GM19328 (cell line): ENCODE results near the gene FIG4.
"Not testable (repeated sequence)": the region's sequence is repeated elsewhere in the genome, so short reads cannot be mapped to it uniquely, and the experiment has no call there.

ENCODE experiments used
- ATAC-seq: cut with Tn5 transposase; IDR thresholded peaks from one replicate; pipeline ENCODE4 v1.9.1; 2021; ENCODE audit warnings: mild to moderate bottlenecking, moderate library complexity; ENCODE audit not compliant: unreplicated experiment

FIG4 gene

DNA sequence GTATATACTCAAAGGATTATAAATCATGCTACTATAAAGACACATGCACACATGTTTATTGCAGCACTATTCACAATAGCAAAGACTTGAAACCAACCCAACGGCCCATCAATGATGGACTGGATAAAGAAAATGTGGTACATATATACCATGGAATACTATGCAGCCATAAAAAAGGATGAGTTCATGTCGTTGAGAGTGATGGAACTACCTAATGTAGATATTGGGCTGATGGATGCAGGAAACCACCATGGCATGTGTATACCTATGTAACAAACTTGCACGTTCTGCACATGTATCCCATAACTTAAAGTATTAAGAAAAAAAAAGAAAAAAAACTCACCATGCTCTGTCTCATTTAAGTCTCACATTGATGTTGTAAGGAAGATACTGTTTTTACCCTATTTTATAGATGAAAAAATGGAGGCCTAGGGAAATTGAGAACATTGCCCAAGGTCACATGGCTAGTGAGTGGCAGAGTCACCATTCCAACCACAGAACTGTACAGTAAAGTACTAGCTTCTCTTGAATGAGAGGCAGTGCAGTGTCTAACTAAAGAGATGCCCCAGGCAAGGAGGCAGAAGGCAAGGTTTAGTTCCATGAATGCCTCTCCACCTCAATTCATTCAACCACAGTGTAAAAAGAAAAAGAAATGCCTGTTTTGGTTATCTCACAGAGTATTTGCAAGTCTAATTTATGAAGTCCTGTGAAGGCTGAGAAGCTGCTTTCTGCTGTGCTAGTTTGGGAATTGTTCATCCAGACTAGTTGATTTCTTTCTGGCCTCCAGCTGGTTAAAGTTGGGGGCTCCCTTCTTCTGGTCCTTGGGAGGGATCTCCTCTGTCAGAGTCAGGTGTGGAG is 68.2 kb downstream of the FIG4 start:
- ATAC-seq, result no peak

DNA sequence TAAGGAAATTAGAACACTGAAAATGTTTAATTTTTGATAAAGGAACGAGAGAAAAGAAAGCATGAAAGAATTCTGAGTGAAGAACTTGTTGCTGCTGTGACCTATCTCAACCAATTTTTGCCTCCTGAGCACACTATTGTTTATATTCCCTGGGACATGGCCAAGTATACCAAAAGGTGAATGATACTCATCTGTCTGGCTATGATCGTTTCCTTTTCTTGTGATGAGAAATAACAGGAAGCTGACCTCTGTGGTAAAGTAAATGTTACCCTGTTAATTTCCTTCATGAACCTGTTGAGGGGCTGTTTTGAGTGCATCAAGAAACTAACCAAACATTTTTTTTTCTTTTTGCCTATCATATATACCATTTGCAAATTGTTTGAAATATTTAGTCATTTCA is 69.1 kb downstream of the FIG4 start:
- no peak for ATAC-seq

DNA sequence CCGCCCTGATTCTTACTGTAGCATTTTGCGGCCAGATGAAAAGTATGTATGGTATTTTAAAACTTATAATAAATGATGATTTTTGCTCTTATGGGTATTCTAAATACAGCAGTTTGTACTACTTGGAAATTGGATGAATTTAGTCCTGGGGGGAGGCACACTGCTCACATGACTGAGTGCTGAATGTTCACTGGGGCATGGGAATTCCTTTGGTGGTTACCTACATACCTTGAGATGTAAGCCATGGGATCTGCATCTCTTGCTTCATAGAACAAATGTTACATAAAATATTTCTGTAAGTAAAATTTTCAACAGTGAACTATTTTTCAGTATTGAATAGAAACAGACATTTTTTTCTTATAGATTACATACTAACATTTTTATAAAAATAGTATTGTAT is 71.1 kb downstream of the FIG4 start:
- ATAC-seq, result no peak

DNA sequence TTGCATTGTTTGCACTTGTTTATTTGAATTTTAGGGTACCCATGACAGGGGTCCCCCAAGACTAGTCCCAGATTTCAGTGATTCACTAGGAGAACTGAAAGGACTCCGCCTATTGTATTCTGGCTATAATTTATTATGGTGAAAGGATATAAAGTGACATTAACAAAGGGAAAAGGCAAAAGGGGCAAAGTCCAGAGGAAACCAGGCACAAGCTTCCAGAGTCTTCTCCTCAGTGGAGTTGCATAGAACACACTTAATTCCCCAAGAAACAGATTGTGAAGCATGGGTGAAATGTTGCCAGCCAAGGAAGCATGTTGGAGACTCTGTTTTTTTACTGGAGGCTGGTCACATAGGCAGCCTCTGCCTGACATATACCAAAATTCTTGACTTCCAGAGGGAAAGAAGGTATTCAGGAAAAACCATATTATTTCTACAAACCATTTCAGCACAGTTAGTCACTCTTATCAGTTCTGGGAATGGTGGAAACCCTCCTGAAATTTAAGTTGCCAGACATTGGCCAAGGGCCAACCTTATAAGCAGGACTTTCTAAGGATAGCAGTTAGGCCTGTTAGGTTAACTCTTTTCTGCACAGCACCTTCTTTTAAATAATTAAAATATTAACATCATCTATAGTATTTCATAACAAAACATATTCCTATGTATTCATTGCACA is 71.8 kb downstream of the FIG4 start:
- ATAC-seq, result no peak

DNA sequence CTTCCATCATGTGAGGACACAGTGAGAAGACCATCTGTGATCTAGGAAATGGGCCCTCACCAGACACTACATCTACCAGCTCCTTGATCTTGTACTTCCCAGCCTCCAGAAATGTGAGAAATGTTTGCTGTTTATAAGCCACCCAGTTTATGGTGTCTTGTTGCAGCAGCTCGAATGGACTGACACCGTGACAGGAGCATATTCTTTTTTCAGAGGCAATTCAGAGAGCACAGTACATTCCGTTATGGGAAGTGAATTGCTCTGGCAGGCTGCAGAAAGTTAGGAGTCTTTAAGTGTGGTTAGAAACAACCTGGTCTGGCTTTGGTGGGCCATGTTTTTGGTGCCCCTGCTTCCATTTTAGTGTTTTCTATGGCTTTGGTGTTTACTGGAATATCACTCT is 75.1 kb downstream of the FIG4 start:
- ATAC-seq, result no peak

DNA sequence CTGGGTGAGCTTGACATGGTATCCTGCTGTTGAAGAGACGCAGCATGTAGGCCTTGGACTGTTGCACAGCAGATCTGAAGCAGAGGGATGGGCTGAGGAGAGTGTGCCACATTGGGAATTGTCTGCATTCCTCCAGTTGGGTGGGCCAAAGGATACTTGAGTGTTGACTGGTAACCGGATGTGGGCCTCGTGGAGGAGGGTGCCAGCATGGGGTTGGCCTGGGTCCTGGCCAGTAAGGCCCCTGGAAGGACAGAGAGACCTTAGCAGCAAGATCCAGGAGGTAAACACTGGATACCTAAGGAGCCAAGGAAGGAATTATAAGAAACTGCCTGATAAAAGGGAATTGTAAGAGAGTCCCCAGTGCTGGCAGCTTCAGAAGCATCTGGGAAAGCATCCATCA is 76.9 kb downstream of the FIG4 start:
- no peak for ATAC-seq

DNA sequence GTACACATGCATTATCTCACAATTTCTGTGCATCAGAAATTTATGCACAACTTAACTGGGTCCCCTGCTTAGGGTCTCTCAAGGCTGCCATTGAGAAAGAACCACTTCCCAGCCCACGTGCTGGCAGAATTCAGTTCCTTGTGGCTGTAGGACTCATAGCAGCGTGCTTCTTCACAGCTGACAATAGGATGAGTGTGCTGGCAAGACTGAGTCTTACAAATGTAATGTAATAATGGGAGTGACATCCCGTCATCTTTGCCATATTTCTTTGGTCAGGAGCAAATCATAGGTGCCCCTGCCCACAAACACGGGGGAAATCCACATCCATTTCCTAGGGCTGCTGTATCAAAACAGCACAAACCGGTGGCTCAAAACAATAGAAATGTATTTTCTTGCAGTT is 77.4 kb downstream of the FIG4 start:
- ATAC-seq, result no peak

DNA sequence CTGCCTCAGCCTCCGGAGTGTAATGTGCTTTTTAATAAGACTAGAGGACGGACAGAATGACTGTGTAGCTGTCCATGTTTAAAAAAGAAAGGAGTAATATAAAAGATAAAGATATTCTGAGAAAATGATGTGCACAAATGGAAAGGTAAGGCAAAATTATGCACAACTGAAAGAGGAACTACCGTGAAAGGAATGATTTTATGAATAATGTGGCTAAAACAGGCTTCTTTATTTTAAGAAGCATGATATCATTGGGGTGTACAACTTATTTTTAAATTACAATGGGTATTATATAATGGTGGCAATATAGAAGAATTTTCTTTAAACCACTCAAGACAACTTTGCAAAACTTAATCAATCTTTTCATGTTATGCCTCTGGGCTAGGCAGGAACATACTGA is 78.1 kb downstream of the FIG4 start:
- ATAC-seq, result peak; percentile 61

DNA sequence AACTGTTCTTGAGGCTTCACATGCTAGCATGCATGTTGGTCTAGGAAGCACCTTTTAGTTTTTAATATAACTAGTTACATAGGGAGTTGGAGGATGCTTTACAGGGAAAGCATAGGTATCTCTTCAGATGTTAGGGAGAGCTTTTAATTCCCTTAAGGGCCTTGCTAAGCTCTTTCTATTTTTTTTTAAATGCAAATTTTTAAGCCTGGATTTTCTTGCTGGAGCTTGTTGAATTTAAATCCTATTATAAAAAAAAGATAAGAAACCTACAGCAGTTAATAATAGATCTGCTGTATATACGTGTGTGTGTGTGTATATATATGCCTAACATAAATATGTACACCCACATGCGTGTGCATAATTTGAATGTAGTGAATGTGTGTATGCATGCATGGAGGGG is 79.0 kb downstream of the FIG4 start:
- ATAC-seq, result no peak

DNA sequence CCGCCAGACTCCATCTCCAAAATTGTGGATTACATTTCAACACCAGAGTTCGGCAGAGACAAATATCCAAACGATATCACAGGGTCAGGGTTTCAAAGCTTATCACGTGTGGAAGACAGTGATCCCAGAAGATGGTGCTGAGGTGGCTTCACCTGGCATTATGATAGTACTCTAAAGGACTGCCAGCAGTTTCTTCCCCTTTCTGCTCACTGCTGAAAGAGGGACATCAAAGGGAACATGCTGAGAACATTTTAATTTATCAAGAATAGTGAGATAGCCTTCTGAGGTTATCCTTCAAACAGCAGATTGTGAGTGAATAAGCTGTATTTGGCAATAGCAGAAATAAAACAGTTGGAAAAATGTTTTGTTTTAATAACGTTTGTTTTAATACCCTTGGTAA is 79.7 kb downstream of the FIG4 start:
- no peak for ATAC-seq

DNA sequence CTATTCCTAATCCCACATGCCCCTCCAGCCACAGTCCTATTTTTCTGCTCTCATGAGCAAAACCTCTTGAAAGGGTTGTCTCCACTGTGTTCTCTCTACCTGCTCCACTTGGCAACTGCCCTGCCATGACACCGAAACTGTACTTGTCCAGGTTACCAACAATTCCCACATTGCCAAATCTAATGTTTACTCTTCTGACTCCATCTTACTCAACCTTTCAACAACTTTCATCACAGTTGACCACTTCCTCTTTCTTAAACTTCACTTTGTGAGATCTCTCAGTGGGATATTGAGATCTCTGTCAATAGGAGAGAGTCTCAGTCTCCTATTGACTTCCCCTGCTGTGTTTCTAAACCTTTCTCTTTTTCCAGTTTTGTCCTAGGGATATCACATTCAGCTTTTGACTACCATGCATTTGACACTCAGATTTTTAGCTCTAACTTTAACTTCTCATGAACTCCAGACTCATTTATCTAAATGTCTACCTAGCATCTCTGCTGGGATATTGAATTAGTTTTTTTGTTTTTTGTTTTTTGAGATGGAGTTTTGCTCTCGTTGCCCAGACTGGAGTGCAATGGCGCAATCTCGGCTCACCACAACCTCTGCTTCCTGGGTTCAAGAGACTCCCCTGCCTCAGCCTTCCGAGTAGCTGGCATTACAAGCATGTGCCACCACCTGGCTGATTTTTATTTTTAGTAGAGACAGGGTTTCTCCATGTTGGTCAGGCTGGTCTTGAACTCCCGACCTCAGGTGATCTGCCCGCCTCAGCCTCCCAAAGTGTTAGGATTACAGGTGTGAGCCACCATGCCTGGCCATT is 81.1 kb downstream of the FIG4 start:
- ATAC-seq, result not testable (repeated sequence)

DNA sequence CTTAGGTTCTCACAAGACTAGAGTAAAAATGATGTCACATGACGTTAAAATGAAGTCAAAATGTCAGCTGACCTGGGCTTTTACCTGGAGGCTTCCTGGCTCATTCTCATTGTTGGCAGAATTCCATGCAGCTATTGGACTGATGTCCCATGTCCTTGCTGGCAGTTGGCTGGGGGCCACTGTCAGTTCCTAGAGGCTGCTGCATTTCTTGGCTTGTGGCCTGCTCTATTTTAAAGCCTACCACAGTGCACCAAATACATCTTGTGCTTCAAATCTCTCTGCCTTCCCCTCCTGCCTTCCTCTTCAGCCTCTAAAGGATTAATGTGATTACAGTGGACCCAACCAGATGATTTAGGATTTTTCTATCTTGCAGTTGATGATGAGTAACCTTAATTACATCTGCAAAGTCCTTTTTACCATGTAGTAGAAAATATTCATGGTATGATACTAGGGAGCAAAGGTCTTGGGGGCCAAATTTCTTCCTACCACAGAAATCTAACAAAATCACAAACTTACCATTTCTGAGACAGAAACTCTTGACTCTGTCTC is 81.9 kb downstream of the FIG4 start:
- ATAC-seq, result no peak

DNA sequence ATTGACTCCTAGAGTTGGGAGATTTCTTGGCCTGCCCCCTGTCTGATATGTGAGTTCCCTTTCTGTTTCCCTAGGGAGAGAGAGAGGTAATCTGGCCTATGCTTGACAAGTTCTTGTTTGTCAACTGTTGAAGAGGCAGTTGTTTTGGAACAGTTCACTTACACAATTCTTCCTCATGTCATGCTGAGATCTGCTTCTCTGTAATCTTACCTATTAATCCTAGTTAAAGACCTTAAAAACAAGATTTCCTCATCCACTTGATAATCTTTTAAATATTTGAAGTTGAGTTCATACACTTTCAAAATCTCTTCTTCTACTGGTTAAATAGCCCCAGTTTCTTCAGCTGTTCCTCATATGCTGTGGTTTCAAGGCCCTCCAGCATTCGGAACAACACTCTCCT is 89.9 kb downstream of the FIG4 start:
- no peak for ATAC-seq

DNA sequence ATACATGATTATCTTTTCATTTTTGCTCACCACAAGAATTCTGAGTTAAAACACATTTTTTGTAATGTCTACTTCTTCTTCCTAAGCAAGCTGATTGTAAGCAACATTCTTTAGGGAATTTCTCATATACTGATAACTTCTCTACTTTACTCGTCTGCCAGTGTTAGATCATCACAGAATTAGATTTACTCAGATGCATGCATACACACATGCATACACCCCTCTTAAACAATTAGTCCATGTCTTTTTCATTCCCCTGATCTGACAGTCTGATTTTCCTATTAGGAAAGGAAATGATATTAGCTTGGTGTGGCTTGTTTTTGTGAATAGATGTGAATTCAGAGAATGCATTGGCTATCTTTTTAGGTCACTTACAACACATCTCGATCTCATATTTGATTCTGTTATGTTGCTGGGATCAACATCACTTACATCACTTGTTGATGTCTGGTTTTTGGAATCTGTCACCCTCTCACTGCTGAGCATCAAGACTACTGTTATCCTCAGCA is 91.4 kb downstream of the FIG4 start:
- ATAC-seq, result no peak

DNA sequence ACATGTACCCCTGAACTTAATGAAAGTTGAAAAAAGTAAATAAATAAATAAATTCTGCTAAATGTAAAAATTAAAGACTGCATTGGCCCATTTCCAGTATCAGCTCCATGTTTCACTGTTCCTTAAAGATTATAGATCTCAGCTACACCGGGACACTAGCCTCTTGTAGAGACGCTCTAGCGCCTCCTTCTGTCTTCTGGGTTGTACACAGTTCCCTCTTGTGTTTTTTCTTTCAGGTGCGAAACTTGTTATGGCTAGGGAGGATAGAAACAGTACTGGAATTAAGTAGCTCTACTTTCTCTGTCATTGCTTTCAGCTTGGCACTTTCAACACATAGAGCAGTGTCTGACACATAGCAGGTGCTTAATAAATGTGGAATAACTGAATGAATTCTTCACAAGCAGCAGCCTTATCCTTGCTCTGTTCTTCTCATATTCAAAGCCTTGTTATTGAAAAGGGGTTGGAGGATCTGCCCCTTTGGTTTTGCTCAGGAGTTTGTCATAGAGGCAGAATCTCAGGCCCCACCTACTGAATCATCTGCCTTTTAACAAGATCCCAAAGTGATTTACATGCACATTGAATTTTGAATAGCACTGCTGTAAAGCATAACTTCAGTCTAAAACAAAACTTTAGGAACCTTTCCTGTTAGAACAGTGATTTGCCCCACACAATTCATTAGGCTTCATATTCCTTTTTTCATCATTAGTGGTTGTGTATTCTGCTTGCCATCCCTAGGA is 92.3 kb downstream of the FIG4 start:
- ATAC-seq, result no peak

DNA sequence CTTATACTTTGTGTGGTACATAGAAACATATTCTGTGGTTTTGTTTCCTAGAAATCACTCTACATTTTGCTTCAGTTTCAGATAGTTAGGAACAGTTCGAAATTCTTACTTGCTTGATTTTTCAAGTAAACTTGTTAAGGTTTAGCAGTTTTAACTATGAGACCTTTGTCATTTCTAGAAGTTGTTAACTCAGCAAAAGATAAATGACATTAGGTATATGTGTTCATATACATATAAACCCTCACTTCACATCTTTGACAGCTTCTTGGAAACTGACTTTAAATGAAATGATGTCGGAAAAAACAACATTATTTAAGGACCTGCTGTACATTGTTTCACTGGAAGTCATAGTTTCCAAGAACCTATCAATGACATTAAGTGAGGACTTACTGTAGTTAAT is 96.2 kb downstream of the FIG4 start:
- ATAC-seq, result no peak

DNA sequence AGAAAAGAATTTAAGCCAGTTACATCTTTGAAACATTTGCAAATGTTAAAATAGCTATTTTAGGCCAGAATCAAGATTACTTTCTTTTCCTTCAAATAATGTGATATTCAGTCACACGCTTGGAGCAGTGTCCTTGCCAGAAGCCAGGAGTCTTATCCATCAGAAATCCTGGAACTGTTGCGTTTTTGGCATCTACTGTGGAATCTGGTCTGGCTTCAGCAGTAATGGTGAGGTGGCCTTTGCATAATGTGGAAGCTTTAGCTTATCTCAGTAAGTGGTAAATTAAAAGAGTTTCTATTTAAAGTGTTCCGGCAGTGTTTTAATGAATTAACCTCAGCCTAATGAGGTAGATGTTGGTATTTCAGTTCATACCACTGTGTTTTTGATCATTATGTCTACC is 97.6 kb downstream of the FIG4 start:
- no peak for ATAC-seq

DNA sequence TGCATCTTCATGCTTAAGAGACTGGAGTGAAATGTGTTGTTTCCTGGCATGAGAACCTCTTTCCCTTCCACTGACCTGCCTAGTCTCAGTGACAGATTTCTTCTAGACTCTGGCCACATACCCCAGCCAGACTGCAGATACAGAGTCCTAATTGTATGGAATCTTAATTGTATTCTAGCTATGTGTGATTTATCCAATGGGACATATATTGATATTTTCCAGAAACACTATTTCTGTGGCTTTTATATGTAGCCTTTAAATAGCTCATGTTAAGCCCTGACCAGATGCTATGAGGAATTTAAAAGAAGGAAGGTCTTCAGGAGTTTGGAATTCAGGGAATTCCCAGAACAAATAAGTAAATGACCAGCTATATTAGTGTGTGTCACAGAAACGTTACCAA is 99.0 kb downstream of the FIG4 start:
- no peak for ATAC-seq

DNA sequence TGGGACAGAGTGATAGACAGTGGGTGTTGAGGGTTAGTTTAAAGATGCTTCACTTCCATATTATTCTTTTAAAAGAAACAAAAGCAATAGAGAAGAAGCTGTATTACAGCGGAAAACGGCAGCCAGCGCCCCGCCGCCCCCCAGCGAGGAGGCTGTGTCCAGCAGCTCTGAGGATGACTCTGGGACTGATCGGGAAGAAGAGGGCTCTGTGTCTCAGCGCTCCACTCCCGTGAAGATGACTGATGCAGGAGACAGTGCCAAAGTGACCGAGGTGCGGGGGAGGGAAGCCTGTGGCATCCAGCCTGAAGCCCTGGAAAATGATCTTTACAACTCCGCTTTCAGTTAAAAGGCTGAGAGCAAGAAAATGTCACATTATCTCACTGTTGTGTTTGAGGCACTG is 100.2 kb downstream of the FIG4 start:
- ATAC-seq, result no peak

DNA sequence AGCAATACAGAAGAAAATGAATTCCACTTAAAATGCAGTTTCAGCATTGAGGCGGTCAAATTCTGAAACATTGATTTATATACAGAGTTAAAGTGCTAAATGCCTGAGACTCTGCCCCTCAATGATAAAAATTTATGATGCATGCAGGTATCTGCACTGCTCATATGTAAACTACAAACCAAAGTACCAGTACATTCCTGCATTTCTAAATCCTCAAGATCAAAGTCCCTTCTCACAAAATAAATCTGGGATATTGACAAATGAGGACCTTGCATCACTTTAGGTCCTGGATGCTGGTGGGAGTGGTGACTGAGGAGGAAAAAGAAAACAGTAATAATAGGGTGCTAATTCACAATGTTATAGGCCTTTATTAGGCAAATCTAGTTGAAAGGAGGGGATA is 101.9 kb downstream of the FIG4 start:
- no peak for ATAC-seq

DNA sequence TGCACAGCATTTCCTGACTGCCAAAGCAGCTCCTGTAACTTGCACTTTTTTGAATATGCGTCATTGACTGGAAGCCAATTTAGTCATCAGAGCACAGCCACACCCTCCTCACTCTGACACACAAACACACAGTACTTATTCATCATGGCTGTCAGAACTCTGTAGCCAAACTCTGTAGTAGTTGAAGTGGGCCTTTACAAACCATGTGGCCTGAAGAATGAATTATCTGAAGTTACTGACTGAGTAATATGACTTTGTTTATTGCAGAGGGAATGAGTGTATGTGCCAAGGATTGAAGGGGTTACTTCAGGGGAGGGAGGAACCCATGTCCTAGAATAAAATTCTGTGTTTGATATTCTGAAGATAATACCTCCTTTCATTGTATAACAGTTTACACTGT is 102.7 kb downstream of the FIG4 start:
- ATAC-seq, result no peak
